Adrenal gland (tissue), 12 donors: ENCODE results near the gene PGBD5. TPM values are rescaled to one million over a fixed set of nuclear protein-coding genes. Genes with fewer than 3 reads are reported as not detected.
A peak's percentile ranks its signal among the peaks of the same experiment; 100 is the strongest.

Experiments used
- DNase-seq, 7 donors: peaks; one replicate each; pipeline ENCODE4 v3.0.0-alpha.2; 2019 to 2020
- H3K27ac ChIP-seq, 5 donors: fragments of 200-600 bp; sonication (generic) in 4 of 5; 1 replicate in 3 of 5; 2 replicates in 2 of 5; pipeline versions ENCODE4 v1.5.1 to v1.8.0; 2016 to 2020; ENCODE audit warnings: mild to moderate bottlenecking in 1 of 5
- H3K27me3 ChIP-seq: fragments of 200-600 bp; 2 replicates; pipeline ENCODE4 v1.8.0; 2021
- H3K36me3 ChIP-seq, 2 donors: fragments of 200-600 bp; replicated peaks in 1 of 2; 1 replicate in 1 of 2; 2 replicates in 1 of 2; pipeline versions ENCODE4 v1.5.1 to v1.8.0; 2018 to 2022
- H3K4me1 ChIP-seq, 2 donors: fragments of 200-600 bp; replicated peaks in 1 of 2; 1 replicate in 1 of 2; 2 replicates in 1 of 2; pipeline versions ENCODE4 v1.5.1 to v1.8.0; 2018 to 2021
- H3K4me3 ChIP-seq, 4 donors: fragments of 200-600 bp; sonication (generic) in 3 of 4; one replicate each; pipeline ENCODE4 v1.5.1; 2016 to 2018
- H3K9me3 ChIP-seq, 3 donors: fragments of 200-600 bp; sonication (generic) in 1 of 3; replicated peaks in 1 of 3; 1 replicate in 2 of 3; 2 replicates in 1 of 3; pipeline versions ENCODE4 v1.5.1 to v1.8.0; 2016 to 2021
- POLR2A ChIP-seq, 2 donors: fragments of 450-650 bp; IDR thresholded peaks; one replicate each; pipeline ENCODE4 v1.6.1; 2017; ENCODE audit warnings: antibody characterized with exemption in 2 of 2, mild to moderate bottlenecking in 2 of 2, moderate library complexity in 1 of 2
- WGBS, 4 donors: extraction: QIAGEN DNeasy Blood & Tissue Kit in 2 of 4; methylation state at CpG; one replicate each; pipeline versions ENCODE4 v1.1.5 to v1.1.7; 2013 to 2017; 5-methylcytosine and 5-hydroxymethylcytosine counted together
- intact Hi-C, 2 donors: fragments of 100-400 bp; cut with DNase I; formaldehyde crosslinking; loops; one replicate each; pipeline versions ENCODE4 v1.14.1 to v1.15.0; 2022 to 2023
- polyA plus RNA-seq, 3 donors: library from polyadenylated mRNA; stranded (reverse); fragments of 200-250 nt in 2 of 3; fragments of 350-450 nt in 1 of 3; fragmentation: Illumina TruSeq in 1 of 3; extraction: RNeasy Lipid Tissue Mini Kit (QIAGEN cat#74804) in 1 of 3; gene quantifications; one replicate each; pipeline ENCODE4 v1.2.3, GENCODE V29; 2013 to 2014
- total RNA-seq, 9 donors: library from RNA; depleted of rRNA in 4 of 9; stranded (reverse); fragments of >200 nt in 4 of 9; fragments of 120-200 nt in 1 of 9; fragmentation: NEBNext Ultra II Directional in 1 of 9; extraction: Animal tissue kit (Norgen Biotek cat#: 25700) in 1 of 9; gene quantifications; one replicate each; pipeline versions ENCODE4 v1.1.0 to v1.2.4, GENCODE V29; 2013 to 2023
- TF ChIP-seq, protein P1 (sequence below), 6 experiments: fragments of 450-650 bp in 4 of 6; fragments of 200-600 bp in 2 of 6; sonication (generic) in 1 of 6; IDR thresholded peaks; 1 replicate in 5 of 6; 2 replicates in 1 of 6; pipeline versions ENCODE4 v1.5.1 to v1.8.0; 2016 to 2021; ENCODE audit warnings: antibody characterized with exemption in 6 of 6, mild to moderate bottlenecking in 2 of 6, moderate library complexity in 1 of 6
- donor health status: healthy with polysubstance abuse.
- donor health status: Bipolar disorder and iron deficiency.
- donor health status: DM: yes; HTN: yes; CAD: no.
- donor health status: DM: no; HTN: no; CAD: no.
- donor health status: DM: no; HTN: no; CAD: no.
- donor health status: DM: yes; HTN: yes; CAD: no.

The PGBD5 gene
- total and polyA plus RNA-seq, 12 donors = 1.5 to 27.9 (median 9.9) TPM

DNA sequence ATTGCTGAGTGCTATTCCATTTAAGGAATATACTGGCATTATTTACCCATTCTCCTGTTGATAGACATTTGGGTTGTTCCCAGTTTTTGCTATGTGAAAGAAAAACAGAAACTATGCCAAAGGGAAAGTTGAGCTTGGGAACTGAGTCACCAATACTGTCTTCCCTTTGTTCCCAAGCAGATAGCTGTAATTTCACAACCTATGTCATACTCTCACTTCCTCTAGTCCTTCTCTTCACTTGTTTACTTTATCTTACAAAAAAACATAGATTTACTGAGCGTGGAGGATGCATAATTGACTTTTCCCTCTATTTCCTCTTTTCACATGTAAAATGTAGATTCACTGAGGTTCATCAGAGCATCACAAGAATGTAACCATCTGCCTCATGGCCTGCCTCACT is 32.4 kb upstream of the PGBD5 start:
- no peak for DNase-seq
- intact Hi-C loops = no loop called here
- Histone ChIP-seq H3K27ac (peak overlapping the region in 1 of 5 donors; percentile 59), H3K4me1 (peaks cover 2 to 12% of the 10 kb centered on the region in 2 donors), H3K36me3 (no peaks in the 10 kb centered on the region), H3K9me3 (no peaks in the 10 kb centered on the region), H3K4me3 (no peak overlapping the region), H3K27me3 (no peaks in the 10 kb centered on the region)
- 52 to 62% (median 56%) methylated on average over 1 of the region's 1 CpG for WGBS, 4 donors
- TF ChIP-seq, protein P1, sequence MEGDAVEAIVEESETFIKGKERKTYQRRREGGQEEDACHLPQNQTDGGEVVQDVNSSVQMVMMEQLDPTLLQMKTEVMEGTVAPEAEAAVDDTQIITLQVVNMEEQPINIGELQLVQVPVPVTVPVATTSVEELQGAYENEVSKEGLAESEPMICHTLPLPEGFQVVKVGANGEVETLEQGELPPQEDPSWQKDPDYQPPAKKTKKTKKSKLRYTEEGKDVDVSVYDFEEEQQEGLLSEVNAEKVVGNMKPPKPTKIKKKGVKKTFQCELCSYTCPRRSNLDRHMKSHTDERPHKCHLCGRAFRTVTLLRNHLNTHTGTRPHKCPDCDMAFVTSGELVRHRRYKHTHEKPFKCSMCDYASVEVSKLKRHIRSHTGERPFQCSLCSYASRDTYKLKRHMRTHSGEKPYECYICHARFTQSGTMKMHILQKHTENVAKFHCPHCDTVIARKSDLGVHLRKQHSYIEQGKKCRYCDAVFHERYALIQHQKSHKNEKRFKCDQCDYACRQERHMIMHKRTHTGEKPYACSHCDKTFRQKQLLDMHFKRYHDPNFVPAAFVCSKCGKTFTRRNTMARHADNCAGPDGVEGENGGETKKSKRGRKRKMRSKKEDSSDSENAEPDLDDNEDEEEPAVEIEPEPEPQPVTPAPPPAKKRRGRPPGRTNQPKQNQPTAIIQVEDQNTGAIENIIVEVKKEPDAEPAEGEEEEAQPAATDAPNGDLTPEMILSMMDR (IDR thresholded peaks at IDR 0.05) = no peak
- TF ChIP-seq POLR2A (IDR thresholded peaks at IDR 0.05) = no peak

DNA sequence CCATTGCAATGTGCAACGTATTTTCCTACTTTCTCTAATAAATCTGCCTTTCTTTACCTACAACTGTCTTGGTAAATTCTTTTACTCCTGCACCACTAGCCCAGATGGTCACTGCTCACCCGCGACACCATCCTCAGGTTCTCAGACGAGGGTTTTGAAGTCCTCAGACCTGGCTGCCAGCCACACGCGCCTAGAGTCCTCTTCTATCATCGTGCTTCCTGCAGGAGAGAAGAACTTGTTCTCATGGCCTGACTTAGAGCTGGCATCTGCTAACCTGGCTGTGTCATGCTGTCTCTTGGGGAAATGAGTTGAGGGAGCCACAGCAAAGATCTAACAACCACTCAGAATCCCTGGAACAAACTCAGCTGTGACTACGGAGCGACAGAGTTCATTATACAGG is 30.3 kb upstream of the PGBD5 start:
- intact Hi-C loops = no loop called here
- Histone ChIP-seq H3K36me3 (no peaks in the 10 kb centered on the region), H3K27me3 (no peaks in the 10 kb centered on the region), H3K27ac (no peak overlapping the region), H3K4me1 (peaks cover 0 to 10% of the 10 kb centered on the region in 2 donors), H3K9me3 (no peaks in the 10 kb centered on the region), H3K4me3 (no peak overlapping the region)
- 84 to 91% (median 87%) methylated on average over 9 of the region's 9 CpGs for WGBS, 4 donors
- no peak for TF ChIP-seq POLR2A (IDR thresholded peaks at IDR 0.05)
- TF ChIP-seq, protein P1 (IDR thresholded peaks at IDR 0.05) = no peak
- DNase-seq = no peak

DNA sequence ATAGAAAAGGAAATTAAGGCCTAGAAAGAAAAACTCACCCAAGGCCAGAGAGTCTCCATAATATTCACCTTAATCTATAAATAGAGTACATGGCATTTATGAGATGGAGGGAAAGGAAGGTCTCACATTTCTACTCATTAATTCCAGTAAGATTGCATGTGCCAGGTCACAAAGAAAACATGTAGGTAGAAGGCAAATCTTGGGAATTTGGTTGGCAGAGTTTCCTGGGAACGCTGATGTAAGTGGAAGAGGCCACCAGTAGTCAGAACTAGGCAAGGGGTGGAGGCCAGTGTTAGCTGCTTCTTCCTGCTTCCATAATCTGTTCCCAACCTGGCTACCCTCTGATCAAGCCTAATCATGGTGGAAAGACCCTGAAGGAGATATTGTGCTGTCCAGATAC is 29.2 kb upstream of the PGBD5 start:
- no peaks in the 10 kb centered on the region for H3K9me3 ChIP-seq
- H3K4me1 ChIP-seq = peaks cover 0 to 10% of the 10 kb centered on the region in 2 donors
- H3K4me3 ChIP-seq = no peak overlapping the region
- no peaks in the 10 kb centered on the region for H3K36me3 ChIP-seq
- H3K27me3 ChIP-seq = no peaks in the 10 kb centered on the region
- 79 to 94% (median 84%) methylated on average over 1 of the region's 1 CpG for WGBS, 4 donors
- H3K27ac ChIP-seq = no peak overlapping the region
- intact Hi-C loops = no loop called here
- no peak for TF ChIP-seq POLR2A (IDR thresholded peaks at IDR 0.05)
- TF ChIP-seq, protein P1 (IDR thresholded peaks at IDR 0.05) = no peak
- DNase-seq = no peak

DNA sequence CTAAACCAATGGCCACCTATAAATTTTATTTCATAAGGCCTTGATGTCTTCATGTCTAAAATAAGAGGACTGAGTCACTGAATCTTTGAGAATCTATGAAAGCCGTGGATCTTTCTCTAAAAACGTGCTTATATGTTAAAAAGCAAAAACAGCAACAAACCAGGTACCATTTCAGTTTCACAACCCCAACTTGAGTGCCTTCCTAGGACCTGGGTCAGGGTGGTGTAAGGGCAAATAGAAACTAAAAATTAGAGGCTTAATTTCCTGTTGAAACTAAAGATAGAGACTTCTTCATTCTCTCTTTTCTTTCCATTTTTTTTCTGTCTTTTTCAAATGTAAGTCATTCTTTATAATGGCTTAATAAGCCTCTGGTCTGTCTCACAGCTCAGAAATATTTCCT is 27.2 kb upstream of the PGBD5 start:
- H3K9me3 ChIP-seq = no peaks in the 10 kb centered on the region
- WGBS, 4 donors = 49 to 77% (median 70%) methylated on average over 2 of the region's 2 CpGs

More for the DNA sequence above, 27.2 kb upstream of the PGBD5 start:
- no peaks in the 10 kb centered on the region for H3K4me1 ChIP-seq
- DNase-seq = no peak
- H3K27me3 ChIP-seq = no peaks in the 10 kb centered on the region
- TF ChIP-seq POLR2A (IDR thresholded peaks at IDR 0.05) = no peak
- TF ChIP-seq, protein P1 (IDR thresholded peaks at IDR 0.05) = no peak
- H3K4me3 ChIP-seq = no peak overlapping the region
- intact Hi-C loops = no loop called here
- H3K27ac ChIP-seq = no peak overlapping the region
- no peaks in the 10 kb centered on the region for H3K36me3 ChIP-seq
